GM18507 (cell line): ENCODE measurements around the gene PPFIA3.
A peak's percentile ranks its signal among the peaks of the same experiment; 100 is the strongest.
"Not testable (repeated sequence)": the region's sequence is repeated elsewhere in the genome, so short reads cannot be mapped to it uniquely, and the experiment has no call there.

Experiments
- DNase-seq: peaks from one replicate; pipeline ENCODE4 v3.0.0; 2011; ENCODE audit warnings: low read depth; ENCODE audit not compliant: insufficient read length; ENCODE audit errors: extremely low spot score
- FAIRE-seq: peaks from 2 replicates; lab custom pipeline; 2011; peaks lifted over from hg19 to GRCh38; lab: Jason Lieb, UNC

PPFIA3 gene

GRCh38 chr19:49120868-49121267, 1.5 kb downstream of the PPFIA3 start:
- no peak for FAIRE-seq
- DNase-seq, result no peak

- not testable (repeated sequence) for FAIRE-seq, DNase-seq
These were observed 2.5 kb downstream of the PPFIA3 start for GRCh38 chr19:49121841-49122240.

- not testable (repeated sequence) for FAIRE-seq, DNase-seq
These were observed 3.9 kb downstream of the PPFIA3 start for GRCh38 chr19:49123285-49123684.

GRCh38 chr19:49125025-49125731, 5.8 kb downstream of the PPFIA3 start:
- FAIRE-seq, result no peak
- DNase-seq, result no peak

GRCh38 chr19:49126575-49126974, 7.2 kb downstream of the PPFIA3 start:
- no peak for DNase-seq
- no peak for FAIRE-seq

GRCh38 chr19:49127225-49127624, 7.9 kb downstream of the PPFIA3 start:
- DNase-seq, FAIRE-seq: not testable (repeated sequence)

GRCh38 chr19:49127674-49128544, 8.6 kb downstream of the PPFIA3 start:
- peak; percentile 96 for DNase-seq
- FAIRE-seq, result peak; percentile 90

GRCh38 chr19:49128545-49129237, 9.3 kb downstream of the PPFIA3 start:
- DNase-seq, result no peak
- no peak for FAIRE-seq

GRCh38 chr19:49129238-49129583, 9.9 kb downstream of the PPFIA3 start:
- FAIRE-seq (no peak), DNase-seq (no peak)

GRCh38 chr19:49130325-49130724, 11.0 kb downstream of the PPFIA3 start:
- DNase-seq, result no peak
- FAIRE-seq, result no peak

- FAIRE-seq (no peak), DNase-seq (no peak)
These were observed 13.7 kb downstream of the PPFIA3 start for GRCh38 chr19:49132974-49133609.

GRCh38 chr19:49133621-49134454, 14.5 kb downstream of the PPFIA3 start:
- DNase-seq, result no peak
- FAIRE-seq, result no peak

- DNase-seq (no peak), FAIRE-seq (no peak)
These were observed 16.3 kb downstream of the PPFIA3 start for GRCh38 chr19:49135686-49136085.

GRCh38 chr19:49136771-49137171, 17.4 kb downstream of the PPFIA3 start:
- FAIRE-seq (no peak), DNase-seq (no peak)

GRCh38 chr19:49140951-49141350, 21.6 kb downstream of the PPFIA3 start:
- FAIRE-seq (no peak), DNase-seq (no peak)

- FAIRE-seq, result no peak
- DNase-seq, result no peak
These were observed 22.0 kb downstream of the PPFIA3 start for GRCh38 chr19:49141352-49141751.

- DNase-seq, result no peak
These were observed 23.6 kb downstream of the PPFIA3 start for GRCh38 chr19:49142866-49143335.

GRCh38 chr19:49145573-49146407, 26.4 kb downstream of the PPFIA3 start:
- no peak for FAIRE-seq
- DNase-seq, result peak; percentile 67

More at GRCh38 chr19:49142866-49143335, 23.6 kb downstream of the PPFIA3 start:
- FAIRE-seq, result no peak
